Activated T-cell treated with anti-CD3 and anti-CD28 coated beads for 1 hour (primary cell): ENCODE measurements around the gene LIN28B.
"Not testable (repeated sequence)": the region's sequence is repeated elsewhere in the genome, so short reads cannot be mapped to it uniquely, and the experiment has no call there.

Experiments
- DNase-seq: peaks from one replicate; pipeline ENCODE4 v3.0.0-alpha.2; 2020; ENCODE audit warnings: low read depth

LIN28B gene

GRCh38 chr6:104956731-104957294, at the start of gene LIN28B:
Gene LIN28B (plus strand): TSS chr6:104957107. CDS start chr6:104957251, 144 bp downstream.
- DNase-seq: no peak

- DNase-seq: no peak
These were observed 48.6 kb upstream of the LIN28B start for GRCh38 chr6:104908031-104908887.

- no peak for DNase-seq
These were observed 47.9 kb upstream of the LIN28B start for GRCh38 chr6:104908888-104909525.

- DNase-seq: no peak
These were observed 35.0 kb upstream of the LIN28B start for GRCh38 chr6:104921896-104922295.

- DNase-seq: no peak
These were observed 28.8 kb upstream of the LIN28B start for GRCh38 chr6:104928141-104928540.

GRCh38 chr6:104929353-104929752, 27.6 kb upstream of the LIN28B start:
- no peak for DNase-seq

- DNase-seq: no peak
These were observed 26.0 kb upstream of the LIN28B start for GRCh38 chr6:104930939-104931338.

- no peak for DNase-seq
These were observed 20.0 kb upstream of the LIN28B start for GRCh38 chr6:104936766-104937535.

- no peak for DNase-seq
These were observed 16.5 kb upstream of the LIN28B start for GRCh38 chr6:104940238-104940892.

GRCh38 chr6:104940893-104941728, 15.8 kb upstream of the LIN28B start:
- no peak for DNase-seq

GRCh38 chr6:104941729-104942091, 15.2 kb upstream of the LIN28B start:
- no peak for DNase-seq

- DNase-seq: no peak
These were observed 13.1 kb upstream of the LIN28B start for GRCh38 chr6:104943781-104944180.

- DNase-seq: no peak
These were observed 7.7 kb upstream of the LIN28B start for GRCh38 chr6:104949206-104949605.

- no peak for DNase-seq
These were observed 5.2 kb upstream of the LIN28B start for GRCh38 chr6:104951677-104952076.

- DNase-seq: no peak
These were observed 4.0 kb upstream of the LIN28B start for GRCh38 chr6:104952911-104953399.

- not testable (repeated sequence) for DNase-seq
These were observed 3.3 kb upstream of the LIN28B start for GRCh38 chr6:104953400-104954189.

GRCh38 chr6:104954190-104954797, 2.6 kb upstream of the LIN28B start:
- no peak for DNase-seq

- DNase-seq: no peak
These were observed 1.4 kb upstream of the LIN28B start for GRCh38 chr6:104955491-104955890.

GRCh38 chr6:104955927-104956730, 778 bp upstream of the LIN28B start:
- no peak for DNase-seq
